Adrenal gland (tissue), 5 donors: ENCODE measurements around the gene RTP4.

Source experiments
- POLR2A ChIP-seq, 2 donors: fragments of 450-650 bp; IDR thresholded peaks; one replicate each; pipeline ENCODE4 v1.6.1; 2017; ENCODE audit warnings: antibody characterized with exemption in 2 of 2, mild to moderate bottlenecking in 2 of 2, moderate library complexity in 1 of 2
- TF ChIP-seq, protein P1 (sequence below), 6 experiments: fragments of 450-650 bp in 4 of 6; fragments of 200-600 bp in 2 of 6; sonication (generic) in 1 of 6; IDR thresholded peaks; 1 replicate in 5 of 6; 2 replicates in 1 of 6; pipeline versions ENCODE4 v1.5.1 to v1.8.0; 2016 to 2021; ENCODE audit warnings: antibody characterized with exemption in 6 of 6, mild to moderate bottlenecking in 2 of 6, moderate library complexity in 1 of 6
- donor health status: DM: no; HTN: no; CAD: no.

DNA sequence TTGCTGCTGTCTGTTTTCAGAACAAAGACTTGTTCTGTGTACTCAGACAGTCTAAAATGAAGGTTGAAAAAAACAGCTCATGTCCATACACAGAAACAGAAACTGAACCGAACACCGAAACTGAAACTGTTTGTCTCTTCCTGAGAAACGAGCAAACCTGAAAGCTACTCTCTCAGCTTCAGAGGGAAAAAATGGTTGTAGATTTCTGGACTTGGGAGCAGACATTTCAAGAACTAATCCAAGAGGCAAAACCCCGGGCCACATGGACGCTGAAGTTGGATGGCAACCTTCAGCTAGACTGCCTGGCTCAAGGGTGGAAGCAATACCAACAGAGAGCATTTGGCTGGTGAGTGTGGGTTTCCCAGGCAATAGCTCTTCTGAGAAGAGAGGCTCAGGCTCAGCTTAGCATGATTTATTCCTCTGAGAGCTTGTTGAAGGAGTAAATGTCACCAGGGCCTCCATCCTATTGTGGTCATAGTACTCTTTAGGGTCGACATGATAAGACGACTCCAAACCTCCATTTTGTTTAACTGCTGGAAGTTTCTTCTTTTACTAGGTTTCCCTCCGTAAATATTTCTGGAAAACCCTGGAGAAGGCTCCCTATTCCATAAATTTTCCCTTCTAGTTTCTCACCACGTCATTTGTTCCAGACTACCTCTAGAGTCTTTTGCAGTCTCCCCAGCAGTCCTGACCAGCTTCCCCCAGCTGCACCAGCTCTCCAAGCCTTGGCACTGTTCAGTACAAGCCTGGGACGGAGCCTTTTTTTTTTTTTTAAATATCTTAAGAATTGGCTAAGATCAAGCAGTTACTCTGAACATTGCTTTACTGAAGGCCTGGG, at the start of gene RTP4:
- TF ChIP-seq, protein P1, sequence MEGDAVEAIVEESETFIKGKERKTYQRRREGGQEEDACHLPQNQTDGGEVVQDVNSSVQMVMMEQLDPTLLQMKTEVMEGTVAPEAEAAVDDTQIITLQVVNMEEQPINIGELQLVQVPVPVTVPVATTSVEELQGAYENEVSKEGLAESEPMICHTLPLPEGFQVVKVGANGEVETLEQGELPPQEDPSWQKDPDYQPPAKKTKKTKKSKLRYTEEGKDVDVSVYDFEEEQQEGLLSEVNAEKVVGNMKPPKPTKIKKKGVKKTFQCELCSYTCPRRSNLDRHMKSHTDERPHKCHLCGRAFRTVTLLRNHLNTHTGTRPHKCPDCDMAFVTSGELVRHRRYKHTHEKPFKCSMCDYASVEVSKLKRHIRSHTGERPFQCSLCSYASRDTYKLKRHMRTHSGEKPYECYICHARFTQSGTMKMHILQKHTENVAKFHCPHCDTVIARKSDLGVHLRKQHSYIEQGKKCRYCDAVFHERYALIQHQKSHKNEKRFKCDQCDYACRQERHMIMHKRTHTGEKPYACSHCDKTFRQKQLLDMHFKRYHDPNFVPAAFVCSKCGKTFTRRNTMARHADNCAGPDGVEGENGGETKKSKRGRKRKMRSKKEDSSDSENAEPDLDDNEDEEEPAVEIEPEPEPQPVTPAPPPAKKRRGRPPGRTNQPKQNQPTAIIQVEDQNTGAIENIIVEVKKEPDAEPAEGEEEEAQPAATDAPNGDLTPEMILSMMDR (IDR thresholded peaks at IDR 0.05), result no peak
- TF ChIP-seq POLR2A (IDR thresholded peaks at IDR 0.05), result no peak
